Neutrophil (primary cell): Measurements from ENCODE around the gene RAD51B.
"Not testable (repeated sequence)": the region's sequence is repeated elsewhere in the genome, so short reads cannot be mapped to it uniquely, and the experiment has no call there.

Experiments used
- H3K27ac ChIP-seq: fragments of 200-600 bp; sonication (generic); 2 replicates; pipeline ENCODE4 v1.5.1; 2016; ENCODE audit warnings: mild to moderate bottlenecking, moderate library complexity
- H3K27me3 ChIP-seq: fragments of 200-600 bp; sonication (generic); 2 replicates; pipeline ENCODE4 v1.6.0; 2016; ENCODE audit warnings: mild to moderate bottlenecking
- H3K36me3 ChIP-seq: fragments of 200-600 bp; sonication (generic); 2 replicates; pipeline ENCODE4 v1.5.1; 2017
- H3K4me1 ChIP-seq, 2 experiments: fragments of 200-600 bp in 1 of 2; sonication (generic) in 1 of 2; 1 replicate in 1 of 2; 2 replicates in 1 of 2; pipeline versions ENCODE4 v1.5.1 to v1.6.1; 2013 to 2016; ENCODE audit warnings: low read depth in 1 of 2, low read length in 1 of 2, mild to moderate bottlenecking in 1 of 2, moderate library complexity in 1 of 2; ENCODE audit not compliant: control insufficient read depth in 1 of 2, insufficient read depth in 1 of 2
- H3K4me3 ChIP-seq, 2 experiments: fragments of 200-600 bp in 1 of 2; sonication (generic) in 1 of 2; 1 replicate in 1 of 2; 2 replicates in 1 of 2; pipeline ENCODE4 v1.5.1; 2013 to 2016; ENCODE audit warnings: low read depth in 1 of 2, low read length in 1 of 2, mild to moderate bottlenecking in 1 of 2, moderate library complexity in 1 of 2
- H3K9me3 ChIP-seq: fragments of 200-600 bp; sonication (generic); 2 replicates; pipeline ENCODE4 v1.5.1; 2016
- TF ChIP-seq, protein P1 (sequence below): fragments of 200-600 bp; sonication (generic); IDR thresholded peaks from 2 replicates; pipeline ENCODE4 v1.5.1; 2016; ENCODE audit warnings: antibody characterized with exemption

RAD51B gene

DNA sequence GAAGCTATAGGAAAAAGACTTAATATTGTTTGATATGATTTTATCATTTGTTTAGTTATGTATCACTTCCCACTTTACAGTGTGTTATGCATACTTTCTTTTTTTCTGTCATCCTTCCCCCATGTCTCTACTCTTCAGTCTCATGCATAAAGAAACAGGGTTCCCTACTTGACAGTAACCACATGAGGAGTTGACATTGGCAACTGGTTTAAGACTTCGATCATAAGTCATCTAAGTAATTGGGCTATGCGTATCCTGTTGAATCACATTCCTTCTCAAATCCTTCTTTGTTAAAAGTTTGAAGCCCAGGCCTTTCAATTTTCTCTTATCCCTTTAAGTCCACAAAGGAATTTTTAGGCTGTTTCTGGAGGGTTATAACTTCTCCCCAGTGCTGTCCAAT, 358.7 kb downstream of the RAD51B start:
- no peaks in the 10 kb centered on the region for H3K9me3 ChIP-seq
- TF ChIP-seq, protein P1, sequence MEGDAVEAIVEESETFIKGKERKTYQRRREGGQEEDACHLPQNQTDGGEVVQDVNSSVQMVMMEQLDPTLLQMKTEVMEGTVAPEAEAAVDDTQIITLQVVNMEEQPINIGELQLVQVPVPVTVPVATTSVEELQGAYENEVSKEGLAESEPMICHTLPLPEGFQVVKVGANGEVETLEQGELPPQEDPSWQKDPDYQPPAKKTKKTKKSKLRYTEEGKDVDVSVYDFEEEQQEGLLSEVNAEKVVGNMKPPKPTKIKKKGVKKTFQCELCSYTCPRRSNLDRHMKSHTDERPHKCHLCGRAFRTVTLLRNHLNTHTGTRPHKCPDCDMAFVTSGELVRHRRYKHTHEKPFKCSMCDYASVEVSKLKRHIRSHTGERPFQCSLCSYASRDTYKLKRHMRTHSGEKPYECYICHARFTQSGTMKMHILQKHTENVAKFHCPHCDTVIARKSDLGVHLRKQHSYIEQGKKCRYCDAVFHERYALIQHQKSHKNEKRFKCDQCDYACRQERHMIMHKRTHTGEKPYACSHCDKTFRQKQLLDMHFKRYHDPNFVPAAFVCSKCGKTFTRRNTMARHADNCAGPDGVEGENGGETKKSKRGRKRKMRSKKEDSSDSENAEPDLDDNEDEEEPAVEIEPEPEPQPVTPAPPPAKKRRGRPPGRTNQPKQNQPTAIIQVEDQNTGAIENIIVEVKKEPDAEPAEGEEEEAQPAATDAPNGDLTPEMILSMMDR = no peak
- H3K4me3 ChIP-seq = no peak overlapping the region

DNA sequence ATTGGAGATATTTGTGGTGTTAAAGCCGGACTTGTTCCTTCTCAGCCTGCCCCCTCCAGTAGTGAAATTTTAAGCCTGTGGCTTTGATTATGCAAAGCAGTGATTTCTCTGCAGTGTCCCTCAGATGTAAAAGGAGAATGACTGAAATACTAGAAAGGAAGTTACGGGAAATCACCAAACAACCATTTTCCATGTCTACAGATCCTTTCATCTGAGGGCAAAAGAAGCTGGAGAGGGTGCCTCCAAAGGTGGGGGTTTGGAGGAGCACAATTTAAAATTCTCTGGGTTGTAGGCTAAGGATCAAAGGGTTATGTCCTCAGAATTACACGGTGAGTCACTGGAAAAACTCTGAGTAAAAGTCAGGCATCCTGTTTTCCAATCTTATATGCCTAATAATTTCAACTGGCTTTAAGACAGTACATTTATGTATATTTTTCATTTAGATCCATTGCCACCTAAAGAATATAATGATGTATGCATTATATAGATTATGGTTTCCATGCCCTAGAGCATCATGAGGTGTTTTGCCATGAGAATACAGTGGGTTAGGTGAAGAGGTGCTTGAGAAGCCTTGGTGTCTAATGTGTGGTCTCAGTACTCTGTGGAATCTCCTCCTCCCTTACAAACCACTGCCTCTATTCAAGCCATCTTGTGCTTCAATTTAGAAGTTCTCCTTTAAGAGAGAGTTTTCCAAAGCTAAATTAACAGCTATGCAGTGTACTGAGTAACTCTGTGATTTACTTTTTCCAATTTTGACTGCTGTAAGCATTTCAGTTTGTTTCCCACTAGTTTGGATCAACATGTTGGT, 362.1 kb downstream of the RAD51B start:
- Histone ChIP-seq H3K27me3 (no peaks in the 10 kb centered on the region), H3K27ac (no peak overlapping the region), H3K4me3 (no peak overlapping the region), H3K4me1 (no peaks in the 10 kb centered on the region), H3K9me3 (no peaks in the 10 kb centered on the region), H3K36me3 (no peaks in the 10 kb centered on the region)
- TF ChIP-seq, protein P1 = no peak

More for the DNA sequence above, 358.7 kb downstream of the RAD51B start:
- Histone ChIP-seq H3K36me3 (no peaks in the 10 kb centered on the region), H3K27ac (no peak overlapping the region), H3K27me3 (no peaks in the 10 kb centered on the region), H3K4me1 (no peaks in the 10 kb centered on the region)

DNA sequence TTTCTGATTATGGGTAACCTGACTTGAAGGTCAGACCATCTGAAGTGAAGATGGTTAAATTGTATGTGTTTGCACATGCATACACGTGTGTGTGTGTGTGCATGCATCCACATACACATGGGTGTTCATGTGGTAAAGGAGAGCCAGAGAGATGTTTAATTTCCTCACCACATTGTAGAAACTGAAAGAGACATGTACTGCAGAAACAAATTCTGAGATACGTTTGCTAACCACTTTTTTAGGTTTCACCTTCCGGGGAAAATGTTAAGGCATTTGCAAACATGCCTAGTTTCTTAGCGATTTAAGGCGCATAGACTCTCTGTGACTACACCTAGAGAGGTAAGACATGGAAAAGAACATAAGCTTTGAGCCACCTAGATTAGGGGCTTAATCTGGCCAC, 362.9 kb downstream of the RAD51B start:
- H3K27me3 ChIP-seq = no peaks in the 10 kb centered on the region
- TF ChIP-seq, protein P1 = no peak
- H3K4me1 ChIP-seq = no peaks in the 10 kb centered on the region
- H3K36me3 ChIP-seq = no peaks in the 10 kb centered on the region
- no peak overlapping the region for H3K27ac ChIP-seq
- H3K9me3 ChIP-seq = no peaks in the 10 kb centered on the region
- H3K4me3 ChIP-seq = no peak overlapping the region

GRCh38 chr14:68186500-68187276, 367.1 kb downstream of the RAD51B start:
- H3K27me3 ChIP-seq, H3K27ac ChIP-seq, H3K4me1 ChIP-seq, H3K9me3 ChIP-seq, H3K4me3 ChIP-seq, H3K36me3 ChIP-seq: not testable (repeated sequence)

- no peaks in the 10 kb centered on the region for H3K4me1 ChIP-seq
- TF ChIP-seq, protein P1 = no peak
- H3K27me3 ChIP-seq = no peaks in the 10 kb centered on the region
- H3K27ac ChIP-seq = no peak overlapping the region
- no peaks in the 10 kb centered on the region for H3K9me3 ChIP-seq
- no peaks in the 10 kb centered on the region for H3K36me3 ChIP-seq
- no peak overlapping the region for H3K4me3 ChIP-seq
Observed at GRCh38 chr14:68188174-68188573, 368.6 kb downstream of the RAD51B start.

- Histone ChIP-seq H3K27me3 (no peaks in the 10 kb centered on the region), H3K36me3 (no peaks in the 10 kb centered on the region)
Observed at GRCh38 chr14:68190032-68190431, 370.5 kb downstream of the RAD51B start.

More at GRCh38 chr14:68190032-68190431, 370.5 kb downstream of the RAD51B start:
- no peak overlapping the region for H3K4me3 ChIP-seq
- TF ChIP-seq, protein P1 = no peak
- no peak overlapping the region for H3K27ac ChIP-seq
- no peaks in the 10 kb centered on the region for H3K9me3 ChIP-seq
- peaks cover 0 to 11% of the 10 kb centered on the region in 2 experiments for H3K4me1 ChIP-seq
